LNCAP (cell line): ENCODE data around the gene ANKRD33.

Experiments used
- TF ChIP-seq, protein P1 (sequence below): fragments of 450-650 bp; IDR thresholded peaks from 2 replicates; pipeline ENCODE4 v1.5.1; 2017; ENCODE audit warnings: mild to moderate bottlenecking

The ANKRD33 gene

DNA sequence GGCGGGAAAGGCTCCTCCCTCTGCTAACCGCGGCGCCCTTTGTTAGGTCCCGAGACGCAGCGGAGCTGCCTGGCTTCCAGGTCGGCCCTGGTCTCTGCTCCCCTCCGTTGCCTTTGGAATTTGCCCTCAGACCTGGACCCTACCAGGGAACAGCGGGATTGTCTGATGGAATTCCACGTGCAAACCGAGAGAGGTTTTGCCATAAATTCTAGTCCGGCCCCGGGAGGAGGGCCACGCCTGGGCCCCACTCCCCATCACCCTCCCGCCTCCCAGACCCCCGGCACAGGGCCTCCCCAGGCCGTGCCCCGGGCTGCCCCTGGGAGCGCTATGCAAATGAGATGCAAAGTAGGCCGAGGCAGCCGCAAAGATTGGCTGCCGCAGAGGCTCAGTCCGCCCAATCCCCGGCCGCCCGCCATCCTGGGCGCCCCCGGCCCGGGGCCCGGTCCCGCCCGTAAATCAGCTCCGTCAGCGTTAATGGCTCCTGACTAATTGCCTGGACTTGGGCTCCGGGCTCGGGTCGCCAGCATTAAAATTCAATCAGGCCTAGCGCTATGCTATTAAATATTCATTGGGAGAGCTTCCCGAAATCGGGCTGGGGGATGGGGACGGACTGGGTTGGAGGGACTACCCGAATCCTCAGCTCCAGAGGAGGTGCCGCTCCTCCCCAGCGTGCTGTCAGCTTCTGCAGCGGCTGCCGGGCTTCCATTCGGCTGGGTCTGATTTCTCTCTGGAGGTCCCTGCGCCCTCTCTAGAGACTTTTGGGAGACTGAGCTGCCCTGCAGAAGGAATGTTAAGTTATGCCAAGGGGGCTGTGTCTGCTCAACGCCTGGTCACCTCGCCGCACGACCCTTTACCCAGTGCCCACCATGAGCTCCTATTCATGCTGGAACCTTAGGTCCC is 23.7 kb upstream of the ANKRD33 start:
- TF ChIP-seq, protein P1, sequence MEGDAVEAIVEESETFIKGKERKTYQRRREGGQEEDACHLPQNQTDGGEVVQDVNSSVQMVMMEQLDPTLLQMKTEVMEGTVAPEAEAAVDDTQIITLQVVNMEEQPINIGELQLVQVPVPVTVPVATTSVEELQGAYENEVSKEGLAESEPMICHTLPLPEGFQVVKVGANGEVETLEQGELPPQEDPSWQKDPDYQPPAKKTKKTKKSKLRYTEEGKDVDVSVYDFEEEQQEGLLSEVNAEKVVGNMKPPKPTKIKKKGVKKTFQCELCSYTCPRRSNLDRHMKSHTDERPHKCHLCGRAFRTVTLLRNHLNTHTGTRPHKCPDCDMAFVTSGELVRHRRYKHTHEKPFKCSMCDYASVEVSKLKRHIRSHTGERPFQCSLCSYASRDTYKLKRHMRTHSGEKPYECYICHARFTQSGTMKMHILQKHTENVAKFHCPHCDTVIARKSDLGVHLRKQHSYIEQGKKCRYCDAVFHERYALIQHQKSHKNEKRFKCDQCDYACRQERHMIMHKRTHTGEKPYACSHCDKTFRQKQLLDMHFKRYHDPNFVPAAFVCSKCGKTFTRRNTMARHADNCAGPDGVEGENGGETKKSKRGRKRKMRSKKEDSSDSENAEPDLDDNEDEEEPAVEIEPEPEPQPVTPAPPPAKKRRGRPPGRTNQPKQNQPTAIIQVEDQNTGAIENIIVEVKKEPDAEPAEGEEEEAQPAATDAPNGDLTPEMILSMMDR: no peak

GRCh38 chr12:51864833-51865670 is 22.9 kb upstream of the ANKRD33 start:
- TF ChIP-seq, protein P1: no peak

- TF ChIP-seq, protein P1: no peak
Observed at GRCh38 chr12:51865757-51866270, 22.1 kb upstream of the ANKRD33 start.

DNA sequence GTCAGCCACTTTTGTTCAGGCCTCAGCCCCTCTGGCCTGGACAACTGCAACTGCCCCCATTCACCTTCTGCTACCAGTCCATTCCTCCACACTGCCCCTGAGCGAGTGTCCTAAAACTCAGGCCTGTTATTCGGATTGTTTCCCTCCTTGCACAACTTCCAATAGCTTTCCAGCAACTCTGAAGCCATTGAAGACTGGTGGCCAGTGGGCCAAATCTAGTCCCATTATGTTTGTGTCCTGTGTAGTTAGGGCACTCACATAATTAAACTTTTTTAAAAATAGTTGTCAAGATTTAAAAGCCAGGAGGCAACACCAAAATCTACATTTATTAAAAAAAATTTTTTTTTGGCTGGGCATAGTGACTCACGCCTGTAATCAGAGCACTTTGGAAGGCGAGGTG is 21.6 kb upstream of the ANKRD33 start:
- TF ChIP-seq, protein P1: no peak

DNA sequence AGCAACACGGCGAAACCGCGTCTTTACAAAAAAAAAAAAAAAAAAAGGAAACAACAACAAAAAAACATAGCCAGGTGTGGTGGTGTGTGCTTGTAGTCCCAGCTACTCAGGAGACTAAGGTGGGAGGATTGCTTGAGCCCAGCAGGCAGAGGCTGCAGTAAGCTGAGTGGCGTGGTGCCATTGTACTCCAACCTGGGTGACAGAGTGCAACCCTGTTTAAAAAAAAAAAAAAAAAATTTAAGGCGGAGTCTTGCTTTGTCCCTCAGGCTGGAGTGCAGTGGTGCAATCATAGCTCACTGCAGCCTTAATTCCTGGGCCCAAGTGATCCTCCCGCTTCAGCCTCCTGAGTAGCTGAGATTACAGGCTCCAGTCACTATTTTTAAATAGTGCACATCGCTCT is 21.1 kb upstream of the ANKRD33 start:
- TF ChIP-seq, protein P1: no peak

- TF ChIP-seq, protein P1: no peak
Observed at GRCh38 chr12:51867371-51867770, 20.5 kb upstream of the ANKRD33 start.

DNA sequence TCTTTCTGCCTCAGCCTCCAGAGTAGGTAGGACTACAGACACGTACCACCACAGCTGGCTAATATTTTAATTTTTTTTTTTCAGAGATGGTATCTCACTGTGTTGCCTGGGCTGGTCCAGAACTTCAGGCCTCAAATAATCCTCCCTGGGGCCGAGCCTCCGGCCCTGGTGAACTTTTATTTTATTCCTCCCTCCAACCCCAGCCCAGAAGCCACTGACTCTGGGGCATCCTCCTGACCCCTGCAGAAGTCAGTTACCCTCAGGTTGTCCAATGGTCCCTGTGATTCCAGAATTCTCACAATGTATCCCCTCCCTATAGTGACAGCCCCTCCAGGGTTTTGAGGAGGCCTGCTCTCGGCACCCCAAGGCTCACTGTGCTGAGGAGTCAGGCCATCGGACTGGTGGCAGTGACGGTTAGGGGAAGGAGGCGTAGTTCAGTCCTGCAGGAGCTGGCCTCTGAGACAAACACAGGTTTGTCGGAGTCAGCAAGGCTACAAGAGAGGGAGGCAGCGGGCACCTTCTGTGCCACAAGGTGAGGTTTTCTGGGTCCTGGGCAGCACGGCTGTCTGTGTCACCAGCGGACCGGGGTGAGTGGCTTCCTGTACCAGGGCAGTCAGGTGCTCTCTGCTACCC is 20.0 kb upstream of the ANKRD33 start:
- TF ChIP-seq, protein P1: no peak
